ENCODE measurements around the gene YAE1. TPM values are rescaled to one million over a fixed set of nuclear protein-coding genes. Genes with fewer than 3 reads are reported as not detected.
A peak's percentile ranks its signal among the peaks of the same experiment; 100 is the strongest.

The YAE1 gene, protein sequence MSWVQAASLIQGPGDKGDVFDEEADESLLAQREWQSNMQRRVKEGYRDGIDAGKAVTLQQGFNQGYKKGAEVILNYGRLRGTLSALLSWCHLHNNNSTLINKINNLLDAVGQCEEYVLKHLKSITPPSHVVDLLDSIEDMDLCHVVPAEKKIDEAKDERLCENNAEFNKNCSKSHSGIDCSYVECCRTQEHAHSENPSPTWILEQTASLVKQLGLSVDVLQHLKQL
- total RNA-seq (10 to 100 TPM; 21.4 to 24.4 (median 22.4) TPM), polyA plus RNA-seq (30.9 TPM)
- long read RNA-seq, donor 1, transcript YAE1-201 (3 exons, 899 nt) = major isoform, 13 of 18 reads
- long read RNA-seq, donor 1, partial matches to known transcripts = 0 of 18 reads
- long read RNA-seq, donor 1, other reads (novel, unspliced or antisense) = 4 of 18 reads
- long read RNA-seq, donor 2, transcript YAE1-201 (3 exons, 899 nt) = major isoform, 5 of 7 reads
- long read RNA-seq, donor 2, partial matches to known transcripts = 0 of 7 reads
- long read RNA-seq, donor 2, other reads (novel, unspliced or antisense) = 2 of 7 reads
- long read RNA-seq, donor 3, transcript YAE1-201 (3 exons, 899 nt) = major isoform, 19 of 28 reads
- long read RNA-seq, donor 3, partial matches to known transcripts = 0 of 28 reads
- long read RNA-seq, donor 3, other reads (novel, unspliced or antisense) = 6 of 28 reads
- long read RNA-seq, donor 4, transcript YAE1-201 (3 exons, 899 nt) = major isoform, 7 of 9 reads
- long read RNA-seq, donor 4, partial matches to known transcripts = 0 of 9 reads
- long read RNA-seq, donor 4, other reads (novel, unspliced or antisense) = 1 of 9 reads

DNA sequence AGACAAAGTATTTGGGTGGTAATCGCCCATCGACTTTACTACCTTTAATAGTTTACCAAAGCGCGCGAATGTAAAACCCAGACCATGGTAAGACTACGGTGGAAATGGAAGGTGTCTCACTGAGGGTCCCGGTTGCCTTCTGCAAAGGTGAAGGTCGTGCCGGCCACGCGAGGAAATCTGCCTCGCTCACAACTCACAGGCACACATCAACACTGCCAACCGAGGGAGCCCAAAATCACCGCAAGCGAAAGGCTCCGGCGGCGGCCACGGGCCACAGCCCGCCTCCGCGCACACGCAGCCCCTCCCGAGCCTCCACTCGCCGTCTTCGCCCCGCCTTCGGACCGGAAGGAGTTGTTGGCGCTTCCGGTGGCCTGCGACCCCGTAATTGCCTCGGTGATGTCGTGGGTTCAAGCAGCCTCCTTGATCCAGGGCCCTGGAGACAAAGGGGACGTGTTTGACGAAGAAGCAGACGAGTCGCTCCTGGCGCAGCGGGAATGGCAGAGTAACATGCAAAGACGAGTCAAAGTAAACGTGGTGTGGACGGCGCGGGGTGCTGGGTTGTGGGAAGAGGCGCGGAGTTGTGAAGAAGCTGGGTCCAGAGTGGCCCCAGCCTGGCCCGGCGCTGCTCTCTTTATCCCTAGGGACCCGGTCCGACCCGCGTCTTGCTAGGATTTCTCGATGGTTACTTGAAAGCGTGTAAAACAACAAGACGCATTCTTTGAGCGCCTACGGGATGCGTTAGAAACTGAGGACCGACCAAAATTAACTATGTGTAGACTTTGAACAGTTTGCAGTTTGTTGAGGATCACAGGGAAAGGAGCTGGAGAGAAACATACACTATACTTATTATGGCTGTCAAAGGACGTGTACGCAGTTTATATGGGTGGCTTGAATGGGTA is at the start of gene YAE1:
TSS of gene YAE1 (plus strand) at position 382 of the 899 bp plus-strand sequence. CDS start at position 397, 15 bp downstream.
- intact Hi-C loops (cut with DNase I) = no loop called here
- H3K27me3 ChIP-seq (ENCODE audit: control insufficient read depth, insufficient read depth) = no peaks in the 10 kb centered on the region
- peak; percentile 99 for ATAC-seq
- WGBS = under 1% methylated on average over 64 of the region's 64 CpGs
- DNase-seq = peak; percentile 87 to 94 (median 93)
- H3K4me1 ChIP-seq (ENCODE audit: control insufficient read depth, insufficient read depth, low read length) = no peaks in the 10 kb centered on the region
- H3K27ac ChIP-seq (ENCODE audit: low read length) = peak within 1 kb of the TSS; percentile 81
- H3K4me3 ChIP-seq (ENCODE audit: low read length) = peak within 1 kb of the TSS; percentile 81
- no peaks in the 10 kb centered on the region for H3K9me3 ChIP-seq (ENCODE audit: control insufficient read depth, low read length)

DNA sequence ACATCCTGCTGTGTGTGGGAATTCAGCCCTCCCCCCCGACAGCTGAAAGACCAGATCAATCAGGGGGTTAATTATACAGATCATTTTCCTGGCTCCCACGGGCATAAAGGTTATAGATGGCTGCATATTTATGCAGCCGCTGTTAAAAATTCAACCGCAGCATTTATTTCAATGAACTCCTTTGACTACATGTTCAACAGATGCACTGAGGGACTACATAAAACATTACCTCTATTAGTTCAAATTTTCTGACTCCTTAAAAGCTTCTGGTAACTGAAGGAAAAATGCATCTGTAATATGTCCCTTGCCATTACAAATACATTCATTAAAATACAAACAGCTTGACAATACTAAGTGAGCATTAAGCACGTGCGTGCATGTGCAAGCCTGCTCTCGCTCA is 49.7 kb upstream of the YAE1 start:
- ATAC-seq = no peak
- H3K27me3 ChIP-seq (ENCODE audit: control insufficient read depth, insufficient read depth) = no peaks in the 10 kb centered on the region
- WGBS = 82% methylated on average over 7 of the region's 7 CpGs
- H3K27ac ChIP-seq (ENCODE audit: low read length) = no peak overlapping the region
- no peak overlapping the region for H3K4me3 ChIP-seq (ENCODE audit: low read length)
- DNase-seq = no peak
- intact Hi-C loops (cut with DNase I) = loop anchor here (5.0 to 10.0 kb wide), 4 partner anchors 579 to 719 kb away; no protein-coding TSS in a partner anchor
- H3K9me3 ChIP-seq (ENCODE audit: control insufficient read depth, low read length) = peaks cover 2% of the 10 kb centered on the region
- no peaks in the 10 kb centered on the region for H3K4me1 ChIP-seq (ENCODE audit: control insufficient read depth, insufficient read depth, low read length)

DNA sequence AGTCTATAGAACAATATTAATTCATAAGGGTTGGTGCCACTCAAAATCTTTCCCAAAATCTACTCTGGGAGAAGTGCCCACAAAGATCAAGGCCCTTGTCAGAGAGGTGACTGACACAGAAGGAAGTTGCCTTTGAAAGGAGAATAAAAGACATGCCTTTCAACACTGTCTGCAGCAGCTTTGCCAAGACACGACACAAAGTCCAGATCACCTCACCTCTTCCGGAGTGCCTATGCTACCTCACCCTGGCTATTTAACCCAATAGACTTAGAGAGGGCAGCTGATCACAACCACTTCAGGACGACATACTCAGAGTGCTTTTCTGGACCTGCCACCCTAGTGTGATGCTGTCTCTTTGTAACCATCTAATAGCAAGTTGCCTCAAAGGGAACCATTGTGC is 49.0 kb upstream of the YAE1 start:
- Histone ChIP-seq H3K4me3 (ENCODE audit: low read length) (no peak overlapping the region), H3K9me3 (ENCODE audit: control insufficient read depth, low read length) (peaks cover 2% of the 10 kb centered on the region), H3K27me3 (ENCODE audit: control insufficient read depth, insufficient read depth) (no peaks in the 10 kb centered on the region), H3K4me1 (ENCODE audit: control insufficient read depth, insufficient read depth, low read length) (no peaks in the 10 kb centered on the region), H3K27ac (ENCODE audit: low read length) (no peak overlapping the region)
- 45% methylated on average over 3 of the region's 3 CpGs for WGBS
- intact Hi-C loops (cut with DNase I) = loop anchor here (5.0 to 10.0 kb wide), 4 partner anchors 580 to 720 kb away; no protein-coding TSS in a partner anchor
- DNase-seq = no peak
- ATAC-seq = no peak

DNA sequence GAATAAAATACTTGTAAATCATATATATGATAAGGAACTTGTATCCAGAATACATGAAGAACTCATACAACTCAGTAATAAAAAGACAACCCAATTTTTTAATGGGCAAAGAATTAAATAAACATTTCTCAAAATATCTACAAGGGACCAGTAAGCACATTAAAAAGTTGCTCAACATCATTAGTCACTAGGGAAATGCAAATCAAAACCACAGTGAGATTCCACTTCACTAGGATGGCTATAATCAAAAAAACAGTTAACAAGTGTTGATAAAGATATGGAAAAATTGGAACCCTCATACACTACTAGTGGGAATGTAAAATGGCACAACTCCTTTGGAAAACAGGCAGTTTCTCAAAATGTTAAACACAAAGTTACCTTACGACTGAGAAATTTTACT is 40.3 kb upstream of the YAE1 start:
- intact Hi-C loops (cut with DNase I) = loop anchor here in 1 of 4 donors (10.0 kb wide), 1 partner anchor 731 kb away; no protein-coding TSS in a partner anchor
- Histone ChIP-seq H3K27me3 (ENCODE audit: control insufficient read depth, insufficient read depth) (no peaks in the 10 kb centered on the region), H3K4me1 (ENCODE audit: control insufficient read depth, insufficient read depth, low read length) (no peaks in the 10 kb centered on the region), H3K4me3 (ENCODE audit: low read length) (no peak overlapping the region), H3K9me3 (ENCODE audit: control insufficient read depth, low read length) (no peaks in the 10 kb centered on the region), H3K27ac (ENCODE audit: low read length) (no peak overlapping the region)
- no peak for DNase-seq
- WGBS = 94% methylated on average over 1 of the region's 1 CpG
- ATAC-seq = no peak

DNA sequence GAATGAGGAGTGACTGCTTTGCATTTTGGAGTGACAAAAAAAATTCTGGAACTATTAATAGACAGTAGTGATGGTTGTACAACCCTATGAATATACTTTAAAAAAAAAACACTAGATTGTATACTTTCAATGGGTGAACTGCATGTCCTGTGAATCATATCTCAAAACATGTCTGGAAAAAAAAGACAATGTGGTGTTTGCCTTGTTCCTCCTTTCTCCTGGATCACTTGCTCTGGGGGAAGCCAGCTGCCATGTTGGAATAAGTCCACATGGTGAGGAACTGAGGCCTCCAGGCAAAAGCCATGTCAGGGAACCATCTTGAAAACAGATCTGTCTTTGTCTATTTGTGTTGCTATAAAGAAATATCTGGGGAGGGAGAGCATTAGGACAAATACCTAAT is 39.5 kb upstream of the YAE1 start:
- Histone ChIP-seq H3K27me3 (ENCODE audit: control insufficient read depth, insufficient read depth) (no peaks in the 10 kb centered on the region), H3K27ac (ENCODE audit: low read length) (no peak overlapping the region), H3K4me1 (ENCODE audit: control insufficient read depth, insufficient read depth, low read length) (no peaks in the 10 kb centered on the region), H3K4me3 (ENCODE audit: low read length) (no peak overlapping the region), H3K9me3 (ENCODE audit: control insufficient read depth, low read length) (no peaks in the 10 kb centered on the region)
- no peak for ATAC-seq
- no peak for DNase-seq
- intact Hi-C loops (cut with DNase I) = loop anchor here in 1 of 4 donors (10.0 kb wide), 1 partner anchor 732 kb away; no protein-coding TSS in a partner anchor

DNA sequence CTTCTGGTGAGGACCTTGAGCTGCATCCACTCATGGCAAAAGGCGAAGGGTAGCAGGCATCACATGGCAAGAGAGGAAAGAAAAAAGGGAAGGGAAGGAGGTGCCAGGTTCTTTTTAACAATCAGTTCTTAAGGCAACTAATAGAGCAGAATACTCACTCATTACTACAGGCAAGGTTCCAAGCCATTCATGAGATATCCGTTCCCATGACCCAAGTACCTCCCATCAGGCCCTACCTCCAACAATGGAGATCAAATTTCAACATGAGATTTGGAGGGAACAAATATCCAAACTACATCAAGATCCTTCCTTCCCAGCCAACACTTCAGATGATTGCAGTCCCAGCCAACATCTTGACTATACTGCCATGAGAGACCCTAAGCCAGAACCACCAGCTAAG is 38.9 kb upstream of the YAE1 start:
- 54% methylated on average over 2 of the region's 2 CpGs for WGBS
- H3K4me3 ChIP-seq (ENCODE audit: low read length) = no peak overlapping the region
- no peak for DNase-seq
- ATAC-seq = no peak
- H3K27ac ChIP-seq (ENCODE audit: low read length) = no peak overlapping the region
- H3K9me3 ChIP-seq (ENCODE audit: control insufficient read depth, low read length) = no peaks in the 10 kb centered on the region
- no peaks in the 10 kb centered on the region for H3K27me3 ChIP-seq (ENCODE audit: control insufficient read depth, insufficient read depth)
- intact Hi-C loops (cut with DNase I) = loop anchor here in 1 of 4 donors (10.0 kb wide), 1 partner anchor 732 kb away; no protein-coding TSS in a partner anchor
- no peaks in the 10 kb centered on the region for H3K4me1 ChIP-seq (ENCODE audit: control insufficient read depth, insufficient read depth, low read length)

DNA sequence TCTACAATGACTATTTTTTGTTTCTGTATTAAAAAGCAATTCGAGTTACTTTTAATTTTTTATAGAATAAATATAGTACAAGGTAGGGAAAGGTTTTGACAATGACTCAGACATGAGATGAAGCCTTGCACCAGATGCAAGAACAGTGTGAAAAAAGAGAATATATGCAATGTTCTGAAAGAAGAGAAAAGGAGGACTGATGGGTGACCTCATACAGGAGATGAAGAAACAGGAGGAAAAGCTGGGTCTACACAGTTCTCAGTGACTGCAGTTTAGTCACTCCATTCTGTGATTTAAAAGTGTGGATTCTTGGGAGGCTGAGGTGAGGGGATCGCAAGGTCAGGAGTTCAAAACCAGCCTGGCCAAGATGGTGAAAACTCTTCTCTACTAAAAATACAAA is 38.3 kb upstream of the YAE1 start:
- ATAC-seq = no peak
- H3K4me1 ChIP-seq (ENCODE audit: control insufficient read depth, insufficient read depth, low read length) = no peaks in the 10 kb centered on the region
- H3K9me3 ChIP-seq (ENCODE audit: control insufficient read depth, low read length) = no peaks in the 10 kb centered on the region
- no peak overlapping the region for H3K27ac ChIP-seq (ENCODE audit: low read length)
- no peak overlapping the region for H3K4me3 ChIP-seq (ENCODE audit: low read length)
- intact Hi-C loops (cut with DNase I) = loop anchor here in 1 of 4 donors (10.0 kb wide), 1 partner anchor 733 kb away; no protein-coding TSS in a partner anchor
- no peak for DNase-seq
- 85% methylated on average over 2 of the region's 2 CpGs for WGBS
- no peaks in the 10 kb centered on the region for H3K27me3 ChIP-seq (ENCODE audit: control insufficient read depth, insufficient read depth)

DNA sequence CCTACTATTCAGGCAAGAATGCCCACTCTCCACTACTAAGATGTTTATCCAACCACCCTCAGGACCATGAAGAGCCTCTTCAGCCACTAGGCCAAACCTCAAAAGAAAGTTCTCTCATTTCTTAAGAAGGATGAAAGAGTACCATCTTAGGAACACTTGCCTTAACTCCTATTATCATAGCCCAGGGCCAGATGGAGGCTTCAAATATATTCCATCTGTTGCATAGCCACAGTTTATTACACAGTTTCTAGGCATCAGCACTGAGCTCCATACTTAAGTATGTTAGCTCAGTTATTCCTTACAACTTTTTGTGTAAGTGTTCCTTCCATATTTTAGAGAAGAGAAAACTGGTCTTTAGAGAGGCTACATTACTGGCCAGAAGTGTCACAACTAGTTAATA is 37.4 kb upstream of the YAE1 start:
- H3K9me3 ChIP-seq (ENCODE audit: control insufficient read depth, low read length) = no peaks in the 10 kb centered on the region
- H3K4me1 ChIP-seq (ENCODE audit: control insufficient read depth, insufficient read depth, low read length) = no peaks in the 10 kb centered on the region
- no peak for DNase-seq
- no peak for ATAC-seq
- no peaks in the 10 kb centered on the region for H3K27me3 ChIP-seq (ENCODE audit: control insufficient read depth, insufficient read depth)
- no peak overlapping the region for H3K27ac ChIP-seq (ENCODE audit: low read length)
- intact Hi-C loops (cut with DNase I) = loop anchor here in 1 of 4 donors (10.0 kb wide), 1 partner anchor 734 kb away; no protein-coding TSS in a partner anchor
- H3K4me3 ChIP-seq (ENCODE audit: low read length) = no peak overlapping the region

DNA sequence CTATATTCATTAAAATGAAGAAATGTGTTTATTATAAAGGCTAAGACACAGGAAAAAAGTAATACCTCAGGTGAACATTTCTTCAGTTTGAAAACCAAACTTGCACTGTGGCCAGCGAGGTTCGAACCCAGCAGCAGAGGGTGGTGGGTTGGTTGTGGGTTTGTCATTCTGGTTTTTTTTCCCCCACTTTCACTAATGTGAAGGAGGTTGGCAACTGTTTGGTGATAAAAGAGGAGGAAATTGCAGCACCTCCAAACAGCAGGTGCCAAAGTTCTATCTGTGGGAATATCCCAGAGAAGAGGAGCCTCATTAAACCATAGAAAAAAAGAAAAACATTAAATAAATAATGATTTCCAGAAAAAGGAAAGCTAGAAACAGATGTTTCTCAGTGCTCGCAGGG is 36.6 kb upstream of the YAE1 start:
- WGBS = 82% methylated on average over 3 of the region's 3 CpGs
- H3K27me3 ChIP-seq (ENCODE audit: control insufficient read depth, insufficient read depth) = no peaks in the 10 kb centered on the region
- H3K27ac ChIP-seq (ENCODE audit: low read length) = no peak overlapping the region
- H3K4me3 ChIP-seq (ENCODE audit: low read length) = no peak overlapping the region
- H3K4me1 ChIP-seq (ENCODE audit: control insufficient read depth, insufficient read depth, low read length) = no peaks in the 10 kb centered on the region
- intact Hi-C loops (cut with DNase I) = loop anchor here in 1 of 4 donors (10.0 kb wide), 1 partner anchor 735 kb away; no protein-coding TSS in a partner anchor
- no peaks in the 10 kb centered on the region for H3K9me3 ChIP-seq (ENCODE audit: control insufficient read depth, low read length)
- DNase-seq (no peak), ATAC-seq (no peak)

DNA sequence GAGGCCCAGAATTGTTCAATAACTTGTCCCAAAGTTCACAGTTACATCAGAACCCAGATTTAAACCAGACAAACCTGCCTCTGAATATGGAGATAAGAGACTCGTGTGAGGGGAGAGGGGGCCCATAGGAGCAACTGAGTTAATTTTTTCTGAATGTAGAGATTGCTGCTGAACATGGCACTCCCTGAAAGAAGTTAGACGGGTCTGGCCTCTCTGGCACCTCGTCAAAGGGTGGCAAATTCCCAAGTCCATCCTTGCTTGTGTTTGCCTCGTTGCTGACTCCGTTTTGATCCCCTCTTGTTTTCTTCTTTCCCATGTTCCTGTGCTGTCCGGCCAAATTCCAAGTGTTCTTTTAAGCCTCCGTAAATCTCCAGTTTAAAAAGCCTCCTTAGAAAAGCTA is 35.2 kb upstream of the YAE1 start:
- ATAC-seq = no peak
- intact Hi-C loops (cut with DNase I) = no loop called here
- H3K27ac ChIP-seq (ENCODE audit: low read length) = no peak overlapping the region
- DNase-seq = no peak
- H3K9me3 ChIP-seq (ENCODE audit: control insufficient read depth, low read length) = no peaks in the 10 kb centered on the region
- H3K4me1 ChIP-seq (ENCODE audit: control insufficient read depth, insufficient read depth, low read length) = no peaks in the 10 kb centered on the region
- WGBS = 45% methylated on average over 7 of the region's 7 CpGs
- no peak overlapping the region for H3K4me3 ChIP-seq (ENCODE audit: low read length)
- H3K27me3 ChIP-seq (ENCODE audit: control insufficient read depth, insufficient read depth) = no peaks in the 10 kb centered on the region

Measured in right cardiac atrium (tissue), 5 donors.